ENCODE data around the gene CTDSP2. TPM values are rescaled to one million over a fixed set of nuclear protein-coding genes. Genes with fewer than 3 reads are reported as not detected.
"Not testable (repeated sequence)": the region's sequence is repeated elsewhere in the genome, so short reads cannot be mapped to it uniquely, and the experiment has no call there.

CTDSP2 gene
- total and polyA plus RNA-seq, 10 of the 15 experiments (the other 5 are each of a cell fraction or from before 2014, with no cell fraction given), result 17.3 to 98.2 (median 54.1) TPM

- no peak for FAIRE-seq
- CTCF ChIA-PET, result interaction anchor here (0.7 to 1.2 kb wide), 2 partner anchors 9 to 58 kb away, joined by 3 to 4 read pairs; no protein-coding TSS in a partner anchor
- H2AFZ ChIP-seq (ENCODE audit: control insufficient read depth, low read depth, low read length), result no peak overlapping the region
- H3K79me2 ChIP-seq (ENCODE audit: control insufficient read depth, insufficient read depth, low read length), result no peaks in the 10 kb centered on the region
- 41% methylated on average over 10 of the region's 10 CpGs for WGBS (ENCODE audit: insufficient coverage, insufficient replicate concordance, low lambda C conversion rate, missing lambda C conversion rate)
- RAD21 ChIA-PET (ENCODE audit: unreplicated experiment), result interaction anchor here (1.3 kb wide), 1 partner anchor 11 kb away, joined by 4 read pairs; no protein-coding TSS in a partner anchor
- H3K27ac ChIP-seq (ENCODE audit: control insufficient read depth, insufficient read depth), result no peak overlapping the region
- H3K4me3 ChIP-seq, result no peak overlapping the region
- no peaks in the 10 kb centered on the region for H4K20me1 ChIP-seq (ENCODE audit: control insufficient read depth, insufficient read depth)
- no peak for DNase-seq (ENCODE audit: low read depth, low spot score)
- H3K36me3 ChIP-seq (ENCODE audit: control insufficient read depth in 2 of 2, insufficient read depth in 2 of 2, low read length in 1 of 2), result no peaks in the 10 kb centered on the region
- H3K4me1 ChIP-seq (ENCODE audit: control insufficient read depth, insufficient read depth, low read length), result 0 out of 2 replicates have a peak, but pooled peaks cover 5% of the 10 kb centered on the region
- H3K27me3 ChIP-seq (replicated peaks in 1 of 2; ENCODE audit: control insufficient read depth in 2 of 2, insufficient read depth in 2 of 2, low read length in 1 of 2), result no peaks in the 10 kb centered on the region; a peak in 2 of 4 replicates
- POLR2A ChIA-PET, result no interaction called here
- ATAC-seq, result 0 out of 3 replicates have a peak, but pooled peaks have one; percentile 15
- TF ChIP-seq ZNF384 (IDR thresholded peaks at IDR 0.05; ENCODE audit: borderline replicate concordance, low read depth, low read length) (no peak), LARP7 (IDR thresholded peaks at IDR 0.05) (no peak), CBX5 (IDR thresholded peaks at IDR 0.05; ENCODE audit: low read depth) (no peak), HDAC2 (IDR thresholded peaks at IDR 0.05) (no peak), SMC3 (IDR thresholded peaks at IDR 0.05; ENCODE audit: borderline replicate concordance, low read length) (no peak), CREB1 (IDR thresholded peaks at IDR 0.05; ENCODE audit: low read depth) (no peak), KAT2A (conservative IDR thresholded peaks at IDR 0.05; ENCODE audit: control insufficient read depth, low read depth, low read length) (no peak), TCF12 (IDR thresholded peaks at IDR 0.05; ENCODE audit: low read depth, low read length) (no peak), PAX5 (IDR thresholded peaks at IDR 0.05; ENCODE audit: borderline replicate concordance, low read depth, low read length) (no peak), MYB (IDR thresholded peaks at IDR 0.05; ENCODE audit: borderline replicate concordance, low read depth, low read length) (no peak), NRF1 (conservative IDR thresholded peaks at IDR 0.05; ENCODE audit: low read depth, low read length) (no peak), GABPA (IDR thresholded peaks at IDR 0.05; ENCODE audit: low read depth) (no peak)
- no peaks in the 10 kb centered on the region; the same call in 2 of the 3 replicates for H3K9me3 ChIP-seq (replicated peaks; ENCODE audit: control insufficient read depth, insufficient read depth, low read length)
- in situ Hi-C loops (cut with MboI) (no loop called here), intact Hi-C loops (cut with micrococcal nuclease; ENCODE audit: unreplicated experiment) (no loop called here)
- H3K9ac ChIP-seq (ENCODE audit: control insufficient read depth, insufficient read depth, low read length), result no peak overlapping the region
- SMC1A ChIA-PET (ENCODE audit: uncharacterized antibody, unreplicated experiment), result interaction anchor here (1.7 kb wide), 1 partner anchor 11 kb away, joined by 4 read pairs; no protein-coding TSS in a partner anchor
- no peak overlapping the region for H3K4me2 ChIP-seq (ENCODE audit: control insufficient read depth, insufficient read depth)
- no TSS peak for BruUV-seq (replicated peaks)
These were observed 41.3 kb upstream of the CTDSP2 start for GRCh38 chr12:57887631-57888408.

- H3K4me1 ChIP-seq (ENCODE audit: control insufficient read depth, insufficient read depth, low read length); H2AFZ ChIP-seq (ENCODE audit: control insufficient read depth, low read depth, low read length); H3K27me3 ChIP-seq (replicated peaks in 1 of 2; ENCODE audit: control insufficient read depth in 2 of 2, insufficient read depth in 2 of 2, low read length in 1 of 2); in situ Hi-C loops (cut with MboI); POLR2A ChIA-PET; H3K9me3 ChIP-seq (replicated peaks; ENCODE audit: control insufficient read depth, insufficient read depth, low read length); ATAC-seq; H3K27ac ChIP-seq (ENCODE audit: control insufficient read depth, insufficient read depth); BruUV-seq (replicated peaks); H3K4me2 ChIP-seq (ENCODE audit: control insufficient read depth, insufficient read depth); H3K4me3 ChIP-seq; DNase-seq (ENCODE audit: low read depth, low spot score); H4K20me1 ChIP-seq (ENCODE audit: control insufficient read depth, insufficient read depth); FAIRE-seq; H3K36me3 ChIP-seq (ENCODE audit: control insufficient read depth in 2 of 2, insufficient read depth in 2 of 2, low read length in 1 of 2); H3K9ac ChIP-seq (ENCODE audit: control insufficient read depth, insufficient read depth, low read length); intact Hi-C loops (cut with micrococcal nuclease; ENCODE audit: unreplicated experiment); H3K79me2 ChIP-seq (ENCODE audit: control insufficient read depth, insufficient read depth, low read length): not testable (repeated sequence)
- SMC1A ChIA-PET (ENCODE audit: uncharacterized antibody, unreplicated experiment), result interaction anchor here (1.2 to 1.7 kb wide), 2 partner anchors 10 to 12 kb away, joined by 4 read pairs; no protein-coding TSS in a partner anchor
- RAD21 ChIA-PET (ENCODE audit: unreplicated experiment), result interaction anchor here (1.0 to 1.4 kb wide), 2 partner anchors 9 to 54 kb away, joined by 3 to 4 read pairs; no protein-coding TSS in a partner anchor
- CTCF ChIA-PET, result interaction anchor here (1.0 kb wide), 1 partner anchor 9 kb away, joined by 4 read pairs; no protein-coding TSS in a partner anchor
- 70% methylated on average over 4 of the region's 4 CpGs for WGBS (ENCODE audit: insufficient coverage, insufficient replicate concordance, low lambda C conversion rate, missing lambda C conversion rate)
These were observed 40.4 kb upstream of the CTDSP2 start for GRCh38 chr12:57886964-57887363.
